NCI-H2227 treated with DMSO at 0.1 percent for 48 hours (cell line): Measurements from ENCODE around the gene SORBS1.
"Not testable (repeated sequence)": the region's sequence is repeated elsewhere in the genome, so short reads cannot be mapped to it uniquely, and the experiment has no call there.

Experiments used
- DNase-seq: peaks from one replicate; lab custom pipeline; 2025; lab: John Stamatoyannopoulos, UW

The SORBS1 gene

GRCh38 chr10:95482501-95483233 is 78.5 kb downstream of the SORBS1 start:
- no peak for DNase-seq

DNA sequence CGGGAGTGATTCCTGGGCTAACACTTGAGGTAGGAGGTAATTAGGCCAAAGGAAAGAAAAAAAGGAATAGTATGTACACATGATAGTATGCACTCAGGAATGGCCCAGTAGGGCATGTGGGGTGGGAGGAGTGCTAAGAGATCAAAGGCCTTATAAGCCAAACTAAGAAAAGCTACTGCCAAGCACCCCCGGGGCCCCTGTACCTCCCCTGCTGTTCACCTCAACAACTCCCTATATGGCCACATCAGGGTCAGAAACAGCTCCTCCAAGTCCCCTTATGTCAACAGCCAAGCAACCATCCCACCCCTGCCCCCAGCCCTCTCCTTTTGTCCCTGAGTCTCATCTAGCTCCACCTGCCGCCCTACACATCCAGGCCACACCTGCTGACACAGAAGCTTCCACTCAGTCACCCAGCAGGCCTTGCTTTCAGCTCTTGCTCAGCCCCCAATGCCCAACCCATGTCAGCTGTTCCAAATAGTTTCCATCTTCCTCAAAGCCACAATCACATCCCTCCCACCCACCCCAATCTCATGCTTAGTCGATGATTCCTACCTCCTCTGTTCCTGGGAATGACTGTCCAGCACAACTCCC is 80.2 kb downstream of the SORBS1 start:
- no peak for DNase-seq

DNA sequence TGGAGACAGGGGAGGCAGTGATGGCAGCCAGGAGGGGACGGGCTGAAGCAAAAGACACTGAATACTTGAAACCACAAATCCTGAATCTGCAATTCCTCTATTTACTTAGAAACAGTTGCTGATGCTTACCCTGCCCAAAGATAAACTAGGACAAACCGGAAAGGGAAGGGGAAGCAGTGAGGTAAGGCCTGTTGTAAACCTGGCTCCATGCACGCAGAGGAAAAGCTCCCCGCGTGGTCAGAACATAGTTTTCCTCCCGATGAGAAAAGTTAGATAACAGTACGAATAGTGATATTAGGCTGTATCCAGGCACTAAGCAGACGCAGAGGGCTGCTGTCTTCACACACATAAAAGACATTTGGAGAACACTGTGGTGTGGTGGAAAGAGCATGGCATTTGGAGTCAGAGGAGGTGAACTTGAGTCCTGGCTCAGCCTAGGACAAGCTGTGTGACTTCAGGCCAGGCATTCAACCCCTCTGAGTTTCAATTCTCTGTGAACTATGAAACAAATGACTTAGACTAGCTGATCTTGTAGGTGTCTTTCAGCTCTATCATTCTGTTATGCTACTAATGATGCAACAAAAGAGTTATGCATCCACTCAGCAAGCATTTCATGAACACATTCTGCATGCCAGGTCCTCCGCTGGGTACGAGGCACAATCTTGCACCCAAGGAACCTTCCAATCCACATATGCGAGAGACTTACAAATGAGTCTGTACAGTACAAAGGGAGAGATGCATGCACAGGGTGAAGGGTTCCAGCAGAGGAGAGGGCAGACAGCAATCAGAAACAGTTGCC is 80.9 kb downstream of the SORBS1 start:
- no peak for DNase-seq

DNA sequence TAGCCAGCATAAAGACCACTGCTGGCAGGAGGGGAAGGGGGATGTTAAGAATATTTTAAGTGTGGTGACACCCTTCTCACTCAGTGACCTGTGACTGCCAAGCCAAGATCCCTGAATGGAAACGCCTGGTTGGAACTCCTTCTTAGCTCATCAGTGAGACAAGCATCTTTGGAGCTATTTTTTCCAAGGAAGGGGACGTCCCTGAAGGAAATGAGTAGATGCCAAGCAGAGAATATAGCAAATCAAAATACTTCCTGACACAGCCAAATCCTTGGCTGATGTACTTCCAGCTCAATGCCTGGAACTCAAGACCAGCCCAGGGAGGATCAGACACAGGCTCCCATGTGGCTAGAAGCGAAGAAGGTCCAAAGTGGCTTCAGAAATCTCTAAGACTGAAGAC is 82.2 kb downstream of the SORBS1 start:
- DNase-seq: no peak

DNA sequence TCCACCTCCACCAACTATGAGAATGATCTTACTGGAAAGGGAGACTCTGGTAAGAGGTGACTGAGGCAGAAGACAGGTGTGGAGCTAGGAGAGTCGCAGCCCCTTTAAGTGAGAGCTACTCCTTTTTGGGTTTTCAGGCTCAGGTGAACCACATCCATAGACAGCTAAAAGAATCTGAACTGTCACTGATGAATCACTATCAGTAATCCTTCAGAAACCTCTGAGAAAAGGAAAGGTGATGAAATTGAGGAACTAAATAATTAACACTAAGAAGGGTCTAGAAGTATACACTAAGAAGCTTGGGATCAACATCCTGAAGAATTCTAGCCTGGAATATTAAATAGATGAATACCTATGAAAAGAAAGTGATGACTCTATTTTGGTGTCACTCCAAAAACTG is 83.0 kb downstream of the SORBS1 start:
- no peak for DNase-seq

DNA sequence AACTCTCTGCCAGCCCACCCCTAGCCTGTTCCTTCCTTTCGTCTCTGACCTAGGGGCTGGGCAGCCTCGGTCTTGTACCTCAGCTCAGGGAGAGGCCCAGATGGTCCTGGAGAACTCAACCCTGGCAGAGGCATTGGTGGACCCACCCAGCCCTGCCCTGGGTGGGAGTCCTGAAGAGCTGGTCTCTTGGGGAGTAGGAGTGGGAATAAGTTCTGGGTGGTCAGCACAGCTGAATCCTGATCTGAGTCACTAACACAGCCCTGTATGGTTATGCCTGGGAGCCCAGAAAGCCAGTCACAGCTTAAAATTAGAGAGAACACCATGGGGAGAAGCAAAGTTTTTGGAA is 84.0 kb downstream of the SORBS1 start:
- DNase-seq: no peak

DNA sequence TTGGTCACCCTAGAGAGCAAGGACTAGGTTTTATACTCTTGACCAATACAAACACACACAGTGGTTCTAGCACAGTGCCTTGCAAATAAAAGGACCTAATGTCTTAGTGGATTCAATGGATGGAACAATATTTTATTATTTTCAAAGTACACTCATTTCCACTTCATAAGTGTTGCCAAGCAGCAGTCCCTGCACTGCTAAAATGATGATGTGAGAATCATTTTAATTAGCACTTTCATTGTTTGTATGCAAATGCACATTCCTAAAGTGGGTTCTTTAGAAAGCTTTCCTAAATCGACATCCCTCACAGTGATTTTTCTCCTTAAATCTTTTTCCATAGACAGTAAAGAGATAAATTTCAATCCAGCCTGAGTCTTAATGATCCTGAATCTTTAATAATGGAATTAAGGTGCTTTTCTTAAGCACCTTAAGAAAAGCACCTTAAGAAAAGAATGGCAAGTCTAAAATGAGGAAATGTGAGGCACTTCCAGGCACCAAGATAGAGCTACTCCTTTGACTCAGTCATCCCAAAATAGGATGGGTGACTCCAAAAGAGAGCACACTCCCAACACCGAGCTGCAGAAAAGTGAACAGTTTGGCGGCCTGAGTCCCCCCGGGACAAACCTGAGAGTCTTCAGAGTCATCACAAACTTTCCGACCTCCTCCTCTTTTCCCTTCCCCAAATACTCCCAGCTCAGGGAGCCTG is 84.5 kb downstream of the SORBS1 start:
- DNase-seq: no peak

- no peak for DNase-seq
These were observed 85.2 kb downstream of the SORBS1 start for GRCh38 chr10:95475827-95476468.

- DNase-seq: no peak
These were observed 86.2 kb downstream of the SORBS1 start for GRCh38 chr10:95475003-95475383.

DNA sequence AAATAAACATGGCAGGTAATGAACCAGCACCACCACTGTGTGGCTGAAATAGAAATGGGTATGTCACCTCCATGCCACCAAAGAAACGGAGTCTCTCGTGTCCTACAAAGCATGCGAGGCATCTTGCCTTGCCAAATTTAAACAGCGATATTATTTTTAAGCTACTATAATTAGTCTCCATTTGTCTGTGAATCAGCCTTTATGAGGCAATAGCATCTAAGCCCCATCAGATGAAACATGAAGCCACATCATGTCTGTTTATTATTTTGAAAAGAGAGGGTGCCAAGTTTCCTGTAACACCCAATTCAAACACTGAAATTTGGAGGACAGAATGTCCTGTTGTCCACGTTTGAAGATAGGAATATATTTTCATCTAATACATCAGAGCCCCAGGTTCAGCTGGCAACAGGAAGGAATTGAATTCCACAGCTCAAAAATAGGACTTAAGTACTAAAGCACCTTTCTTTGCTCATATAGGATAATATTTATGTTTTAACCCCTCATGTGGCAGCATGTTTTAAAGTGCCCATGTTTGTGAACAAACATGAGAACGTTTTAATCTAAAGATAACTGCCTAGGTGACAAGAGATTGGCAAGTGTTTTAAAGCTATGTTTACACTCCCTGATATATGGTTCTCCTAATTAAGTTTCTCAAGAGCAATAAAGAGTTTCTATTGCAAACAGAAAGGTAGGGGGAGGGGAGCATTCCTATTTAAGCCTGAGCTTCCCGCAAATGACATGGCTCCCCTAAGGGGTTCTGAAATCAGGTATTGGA is 86.8 kb downstream of the SORBS1 start:
- no peak for DNase-seq

DNA sequence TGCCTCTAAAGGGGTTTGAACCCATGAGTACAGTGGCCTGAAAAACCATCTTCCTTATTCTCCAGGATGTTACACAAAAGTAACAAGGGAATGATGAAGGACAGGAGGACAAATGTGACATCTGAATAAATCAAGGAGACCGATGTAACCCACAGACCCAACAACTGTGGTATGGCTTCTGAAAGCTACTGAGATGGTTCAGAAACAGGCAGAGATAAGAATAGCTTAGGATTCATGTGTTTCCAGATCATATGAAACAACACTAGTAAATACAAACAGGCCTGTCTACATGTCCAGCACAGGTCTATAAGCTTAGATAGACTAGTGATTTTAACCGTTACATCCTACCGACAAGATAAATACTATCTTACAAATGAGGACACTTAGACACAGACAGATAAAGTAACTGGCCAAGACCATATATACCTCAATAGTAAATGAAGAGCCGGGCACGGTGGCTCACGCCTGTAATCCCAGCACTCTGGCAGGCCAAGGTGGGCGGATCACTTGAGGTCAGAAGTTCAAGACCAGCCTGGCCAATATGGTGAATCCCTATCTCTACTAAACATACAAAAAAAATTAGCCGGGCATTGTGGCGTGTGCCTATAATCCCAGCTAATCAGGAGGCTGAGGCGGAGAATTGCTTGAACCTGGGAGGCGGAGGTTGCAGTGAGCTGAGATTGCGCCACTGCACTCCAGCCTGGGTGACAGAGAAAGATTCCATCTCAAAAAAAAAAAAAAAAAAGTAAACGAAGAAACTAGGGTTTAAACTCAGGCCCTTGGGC is 88.7 kb downstream of the SORBS1 start:
- DNase-seq: no peak

DNA sequence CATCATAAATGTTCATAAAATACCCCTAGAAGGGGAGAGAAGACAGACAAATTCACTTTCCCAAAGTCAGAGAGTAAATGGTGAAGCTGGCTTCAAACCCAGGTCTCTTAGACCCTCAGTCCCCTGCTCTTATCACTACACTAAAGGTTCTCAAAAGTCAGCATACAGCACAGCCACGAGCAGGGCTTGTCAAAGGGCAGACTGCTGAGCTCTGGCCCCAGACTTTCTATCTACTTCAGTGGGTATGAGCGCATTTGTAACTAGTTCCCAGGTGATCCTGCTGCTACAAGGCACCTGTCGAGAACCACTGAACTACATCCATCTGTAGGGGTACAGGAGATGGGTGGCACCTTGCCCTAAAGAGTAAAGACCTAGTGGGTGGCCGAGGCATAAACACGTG is 91.5 kb downstream of the SORBS1 start:
- no peak for DNase-seq

DNA sequence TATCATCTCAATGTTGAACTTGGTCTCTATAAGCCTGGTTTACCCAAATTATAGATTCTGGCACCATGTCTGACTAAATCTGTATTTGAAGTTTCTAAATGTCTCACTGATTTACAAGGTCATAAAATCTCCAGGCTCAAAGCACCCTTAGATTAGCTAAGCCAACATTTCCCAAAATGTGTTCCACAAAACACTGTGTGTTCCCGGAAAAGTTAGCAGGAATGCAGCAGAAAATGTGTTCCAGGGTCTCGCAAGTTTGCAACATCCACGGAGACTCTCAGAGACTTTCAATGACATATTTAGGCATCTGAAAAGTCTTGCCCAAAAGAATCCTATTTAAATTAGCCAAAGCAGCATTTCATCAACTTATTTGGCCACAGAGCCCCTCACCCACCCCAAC is 91.9 kb downstream of the SORBS1 start:
- DNase-seq: no peak

DNA sequence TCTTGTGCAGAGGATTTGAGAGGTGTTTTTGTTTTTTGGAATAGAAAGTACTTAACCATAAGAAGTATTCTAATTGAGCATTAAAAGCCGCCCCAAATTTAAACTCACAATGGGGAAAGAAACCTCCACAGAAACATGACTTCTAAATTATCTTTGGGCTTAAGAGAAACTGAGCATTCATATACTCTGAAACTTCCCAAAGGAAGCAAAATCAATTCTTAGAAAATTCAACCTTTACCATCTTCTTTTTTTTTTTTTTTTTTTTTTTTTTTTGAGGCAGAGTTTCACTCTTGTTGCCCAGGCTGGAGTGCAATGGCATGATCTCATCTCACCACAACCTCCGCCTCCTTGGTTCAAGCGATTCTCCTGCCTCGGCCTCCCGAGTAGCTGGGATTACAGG is 93.5 kb downstream of the SORBS1 start:
- not testable (repeated sequence) for DNase-seq

DNA sequence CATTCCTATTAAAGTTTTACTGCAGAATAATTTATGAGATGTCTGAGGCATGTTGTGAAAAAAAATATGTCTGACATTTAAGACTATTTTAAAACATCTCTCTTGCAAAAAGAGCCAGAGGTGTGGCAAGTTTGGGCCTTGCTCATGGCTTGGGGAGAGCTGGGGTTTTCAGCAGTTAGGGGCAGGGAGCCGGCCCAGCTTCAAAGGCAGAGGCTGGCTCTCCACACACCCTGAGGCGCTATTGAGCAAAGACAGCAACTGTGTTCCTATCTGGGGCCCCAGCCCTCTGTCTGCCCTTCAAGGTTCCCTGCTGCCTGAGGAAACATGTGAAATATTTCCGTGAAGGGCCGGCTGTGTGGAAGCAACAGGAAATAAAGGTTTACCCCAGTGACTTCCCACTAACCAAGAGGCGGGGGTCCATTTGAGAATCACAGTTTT is 94.0 kb downstream of the SORBS1 start:
- DNase-seq: no peak

GRCh38 chr10:95466436-95466835 is 94.7 kb downstream of the SORBS1 start:
- no peak for DNase-seq

- DNase-seq: no peak
These were observed 96.9 kb downstream of the SORBS1 start for GRCh38 chr10:95464280-95464679.

GRCh38 chr10:95462740-95463667 is 98.2 kb downstream of the SORBS1 start:
- DNase-seq: no peak

DNA sequence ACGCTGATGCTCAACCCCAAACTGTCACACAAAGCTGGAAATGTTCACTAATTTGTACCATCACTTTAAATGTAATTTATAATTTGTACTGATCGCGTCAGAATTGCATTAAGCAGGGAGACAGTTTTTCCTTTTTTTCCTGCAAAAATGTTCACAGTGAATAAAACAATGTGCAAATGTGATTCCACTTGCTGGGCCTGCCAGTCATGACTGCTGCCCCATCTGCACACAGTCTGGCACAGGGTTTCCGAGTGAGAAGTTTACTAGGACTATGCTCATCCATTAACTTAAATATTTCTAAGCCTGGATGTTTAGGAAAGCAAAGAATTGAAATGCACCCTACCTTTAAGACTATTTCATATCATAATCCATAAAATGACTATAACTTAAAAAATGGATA is 99.6 kb downstream of the SORBS1 start:
- DNase-seq: no peak
